PC-9 (cell line): ENCODE data around the gene TRIM6. TPM values are rescaled to one million over a fixed set of nuclear protein-coding genes. Genes with fewer than 3 reads are reported as not detected.

ENCODE experiments used
- BruUV-seq: library from RNA; stranded (reverse); fragments of 400-500 nt; replicated peaks from 2 replicates; lab custom pipeline; 2021; lab: Mats Ljungman, UMichigan
- CTCF ChIA-PET: fragments of 300-600 bp; sonication (Branson Sonifier 250); formaldehyde crosslinking; loops from one replicate; lab custom pipeline; 2022; ENCODE audit warnings: antibody characterized with exemption; lab: Charles Lee
- POLR2A ChIA-PET: fragments of 300-600 bp; sonication (Branson Sonifier 250); formaldehyde crosslinking; loops from one replicate; lab custom pipeline; 2022; ENCODE audit warnings: antibody characterized with exemption; ENCODE audit not compliant: unreplicated experiment; lab: Charles Lee
- DNase-seq, 2 experiments: peaks; one replicate each; pipeline versions ENCODE4 v3.0.0 to v3.0.0-alpha.2; 2015 to 2022; ENCODE audit warnings: mixed read lengths in 1 of 2
- H2AFZ ChIP-seq: fragments of 200-600 bp; sonication (generic); 2 replicates; pipeline ENCODE4 v1.8.1; 2017; ENCODE audit warnings: antibody characterized with exemption
- H3F3A ChIP-seq: fragments of 200-600 bp; sonication (generic); 2 replicates; pipeline ENCODE4 v1.8.1; 2017; ENCODE audit warnings: antibody characterized with exemption, mild to moderate bottlenecking, low read depth; ENCODE audit not compliant: insufficient read depth
- H3K27ac ChIP-seq: fragments of 200-600 bp; sonication (generic); 2 replicates; pipeline ENCODE4 v1.6.1; 2016; ENCODE audit warnings: mixed run types
- H3K27me3 ChIP-seq: fragments of 200-600 bp; sonication (generic); 2 replicates; pipeline ENCODE4 v1.6.1; 2016; ENCODE audit warnings: low read depth, mixed run types; ENCODE audit not compliant: insufficient read depth
- H3K36me3 ChIP-seq: fragments of 200-600 bp; sonication (generic); 2 replicates; pipeline ENCODE4 v1.6.1; 2016; ENCODE audit warnings: low read depth, mixed run types
- H3K4me1 ChIP-seq: fragments of 200-600 bp; sonication (generic); replicated peaks from 2 replicates; pipeline ENCODE4 v1.6.1; 2016; ENCODE audit warnings: mixed run types; ENCODE audit not compliant: insufficient read depth
- H3K4me2 ChIP-seq: fragments of 200-600 bp; sonication (generic); 2 replicates; pipeline ENCODE4 v1.6.1; 2017; ENCODE audit warnings: mixed run types
- H3K4me3 ChIP-seq: fragments of 200-600 bp; sonication (generic); 2 replicates; pipeline ENCODE4 v1.6.1; 2016; ENCODE audit warnings: mixed run types
- H3K79me2 ChIP-seq: fragments of 200-600 bp; sonication (generic); 2 replicates; pipeline ENCODE4 v1.6.1; 2017; ENCODE audit warnings: low read depth, mixed run types
- H3K9me2 ChIP-seq: fragments of 200-600 bp; sonication (generic); 2 replicates; pipeline ENCODE4 v1.8.1; 2017; ENCODE audit warnings: mild to moderate bottlenecking; ENCODE audit not compliant: insufficient read depth
- H3K9me3 ChIP-seq: fragments of 200-600 bp; sonication (generic); 2 replicates; pipeline ENCODE4 v1.8.1; 2016; ENCODE audit warnings: low read depth; ENCODE audit not compliant: insufficient read depth
- H4K20me1 ChIP-seq: fragments of 200-600 bp; sonication (generic); 2 replicates; pipeline ENCODE4 v1.8.1; 2017; ENCODE audit not compliant: insufficient read depth
- EZH2 ChIP-seq: fragments of 200-600 bp; sonication (generic); IDR thresholded peaks from 2 replicates; pipeline ENCODE4 v1.8.0; 2017; ENCODE audit warnings: antibody characterized with exemption, low read depth
- intact Hi-C: fragments of 100-400 bp; cut with micrococcal nuclease; formaldehyde crosslinking; loops from one replicate; pipeline ENCODE4 v1.10.0; 2022; ENCODE audit not compliant: unreplicated experiment
- total RNA-seq: library from RNA; stranded (reverse); gene quantifications from 2 replicates; pipeline ENCODE4 v1.2.3, GENCODE V29; 2021
- TF ChIP-seq, protein P1 (sequence below): fragments of 200-600 bp; sonication (generic); conservative IDR thresholded peaks from 2 replicates; pipeline ENCODE4 v1.6.1; 2017; ENCODE audit warnings: mixed run types, antibody characterized with exemption, mild to moderate bottlenecking, moderate library complexity

TRIM6 gene
- total RNA-seq, 1 experiment from 2014 or later = 3.9 TPM

GRCh38 chr11:5625281-5625680 is 28.8 kb downstream of the TRIM6 start:
- BruUV-seq = no TSS peak
- no peak overlapping the region for H3K27ac ChIP-seq
- no peaks in the 10 kb centered on the region for H3K79me2 ChIP-seq
- CTCF ChIA-PET = no interaction called here
- no peak overlapping the region; the same call in 1 of the 2 replicates for H2AFZ ChIP-seq
- peaks cover 17% of the 10 kb centered on the region for H3F3A ChIP-seq
- peak overlapping the region; percentile 30; the same call in 1 of the 2 replicates for H3K4me3 ChIP-seq
- H3K4me1 ChIP-seq = peaks cover 44% of the 10 kb centered on the region
- H4K20me1 ChIP-seq = no peaks in the 10 kb centered on the region
- intact Hi-C loops = no loop called here
- H3K36me3 ChIP-seq = no peaks in the 10 kb centered on the region
- H3K9me3 ChIP-seq = no peaks in the 10 kb centered on the region
- no peak for DNase-seq
- TF ChIP-seq, protein P1, sequence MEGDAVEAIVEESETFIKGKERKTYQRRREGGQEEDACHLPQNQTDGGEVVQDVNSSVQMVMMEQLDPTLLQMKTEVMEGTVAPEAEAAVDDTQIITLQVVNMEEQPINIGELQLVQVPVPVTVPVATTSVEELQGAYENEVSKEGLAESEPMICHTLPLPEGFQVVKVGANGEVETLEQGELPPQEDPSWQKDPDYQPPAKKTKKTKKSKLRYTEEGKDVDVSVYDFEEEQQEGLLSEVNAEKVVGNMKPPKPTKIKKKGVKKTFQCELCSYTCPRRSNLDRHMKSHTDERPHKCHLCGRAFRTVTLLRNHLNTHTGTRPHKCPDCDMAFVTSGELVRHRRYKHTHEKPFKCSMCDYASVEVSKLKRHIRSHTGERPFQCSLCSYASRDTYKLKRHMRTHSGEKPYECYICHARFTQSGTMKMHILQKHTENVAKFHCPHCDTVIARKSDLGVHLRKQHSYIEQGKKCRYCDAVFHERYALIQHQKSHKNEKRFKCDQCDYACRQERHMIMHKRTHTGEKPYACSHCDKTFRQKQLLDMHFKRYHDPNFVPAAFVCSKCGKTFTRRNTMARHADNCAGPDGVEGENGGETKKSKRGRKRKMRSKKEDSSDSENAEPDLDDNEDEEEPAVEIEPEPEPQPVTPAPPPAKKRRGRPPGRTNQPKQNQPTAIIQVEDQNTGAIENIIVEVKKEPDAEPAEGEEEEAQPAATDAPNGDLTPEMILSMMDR = no peak
- no peak for TF ChIP-seq EZH2
- POLR2A ChIA-PET = no interaction called here
- H3K4me2 ChIP-seq = peak overlapping the region; percentile 63
- no peaks in the 10 kb centered on the region for H3K9me2 ChIP-seq
- no peaks in the 10 kb centered on the region for H3K27me3 ChIP-seq

DNA sequence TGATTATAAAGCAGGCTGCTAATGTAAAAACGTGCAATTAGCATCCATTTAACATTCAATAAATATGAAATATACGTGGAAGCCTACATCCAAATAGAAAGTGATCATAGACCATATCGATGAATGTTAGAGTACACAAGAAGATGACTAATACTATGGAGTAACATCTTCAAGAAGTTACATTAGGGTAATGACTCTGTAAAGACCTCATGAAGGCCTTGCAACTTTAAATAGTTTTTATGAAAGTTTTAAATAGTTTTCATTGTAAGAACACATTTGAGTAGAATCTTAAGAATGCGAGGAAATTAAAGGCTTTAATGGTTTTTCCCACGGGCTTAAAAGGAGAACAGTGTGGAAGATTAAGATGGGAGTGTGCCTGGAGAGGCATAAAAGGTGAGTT is 29.8 kb downstream of the TRIM6 start:
- CTCF ChIA-PET = no interaction called here
- peak overlapping the region; percentile 84 for H3K27ac ChIP-seq
- TF ChIP-seq EZH2 = no peak
- TF ChIP-seq, protein P1 = no peak

DNA sequence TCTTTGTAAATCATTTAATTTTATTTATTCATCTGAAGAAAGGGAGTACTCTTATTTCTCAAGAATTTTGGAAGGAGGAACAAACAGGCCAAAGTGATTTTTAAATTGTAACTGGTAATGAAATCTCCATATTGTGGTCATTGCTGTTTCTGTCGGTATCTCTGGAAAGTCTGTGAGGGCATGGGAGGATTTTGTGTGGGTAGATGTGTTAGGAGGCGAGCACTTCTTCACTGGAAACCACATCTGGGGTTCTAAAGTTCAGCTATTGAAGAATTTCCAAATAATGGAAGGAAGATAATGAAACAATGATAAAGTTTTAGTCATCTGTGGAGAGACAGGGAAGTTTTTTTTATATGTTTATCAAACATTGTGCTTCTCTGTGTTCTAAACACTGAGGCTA is 35.0 kb downstream of the TRIM6 start:
- no TSS peak for BruUV-seq
- H3K4me2 ChIP-seq = no peak overlapping the region
- TF ChIP-seq EZH2 = no peak
- TF ChIP-seq, protein P1 = no peak
- no peaks in the 10 kb centered on the region for H3K79me2 ChIP-seq
- peaks cover 3% of the 10 kb centered on the region for H3K4me1 ChIP-seq
- H3K27ac ChIP-seq = no peak overlapping the region
- intact Hi-C loops = no loop called here
- no peaks in the 10 kb centered on the region for H3K36me3 ChIP-seq
- H3K9me2 ChIP-seq = no peaks in the 10 kb centered on the region
- ChIA-PET POLR2A (no interaction called here), CTCF (no interaction called here)
- no peak overlapping the region for H2AFZ ChIP-seq
- no peaks in the 10 kb centered on the region for H3K9me3 ChIP-seq
- no peaks in the 10 kb centered on the region for H4K20me1 ChIP-seq
- no peak for DNase-seq
- no peak overlapping the region for H3K4me3 ChIP-seq
- no peaks in the 10 kb centered on the region for H3K27me3 ChIP-seq
- no peaks in the 10 kb centered on the region for H3F3A ChIP-seq

More for the DNA sequence above, 29.8 kb downstream of the TRIM6 start:
- Histone ChIP-seq H3K79me2 (no peaks in the 10 kb centered on the region), H4K20me1 (no peaks in the 10 kb centered on the region), H3F3A (peaks cover 8% of the 10 kb centered on the region; the same call in 1 of the 2 replicates), H3K4me3 (no peak overlapping the region), H3K4me2 (peak overlapping the region; percentile 44), H3K27me3 (no peaks in the 10 kb centered on the region), H3K36me3 (no peaks in the 10 kb centered on the region), H2AFZ (no peak overlapping the region), H3K9me2 (no peaks in the 10 kb centered on the region), H3K4me1 (peaks cover 35% of the 10 kb centered on the region), H3K9me3 (no peaks in the 10 kb centered on the region)
- DNase-seq = peak in 1 of 2 experiments; percentile 77
- POLR2A ChIA-PET = no interaction called here
- BruUV-seq = no TSS peak
- intact Hi-C loops = no loop called here
